Epithelial cell of proximal tubule (primary cell): ENCODE data around the gene ATP6V1B1. TPM values are rescaled to one million over a fixed set of nuclear protein-coding genes. Genes with fewer than 3 reads are reported as not detected.

Experiments
- DNase-seq: peaks from one replicate; pipeline ENCODE4 v3.0.0-alpha.2; 2011; ENCODE audit warnings: low read depth
- H3K4me3 ChIP-seq: 2 replicates; pipeline ENCODE4 v1.5.1; 2011; ENCODE audit warnings: low read depth, mild to moderate bottlenecking, low read length
- CTCF ChIP-seq: conservative IDR thresholded peaks from 2 replicates; pipeline ENCODE4 v1.5.1; 2012; ENCODE audit warnings: low read depth, mild to moderate bottlenecking, low read length
- total RNA-seq: library from RNA; depleted of rRNA; stranded (reverse); fragments of >200 nt; gene quantifications from 2 replicates; pipeline ENCODE4 v1.2.3, GENCODE V29; 2015

Gene ATP6V1B1
- total RNA-seq, 1 donor from 2014 or later, result 0.81 TPM

- TF ChIP-seq CTCF, result no peak
- H3K4me3 ChIP-seq, result no peak overlapping the region
- DNase-seq, result no peak
These were observed 14.7 kb upstream of the ATP6V1B1 start for GRCh38 chr2:70921031-70921430.

GRCh38 chr2:70921839-70922234 lies 13.9 kb upstream of the ATP6V1B1 start:
- TF ChIP-seq CTCF, result no peak
- H3K4me3 ChIP-seq, result no peak overlapping the region
- no peak for DNase-seq

GRCh38 chr2:70922235-70923234 lies 13.2 kb upstream of the ATP6V1B1 start:
- DNase-seq, result no peak
- no peak for TF ChIP-seq CTCF
- no peak overlapping the region for H3K4me3 ChIP-seq

GRCh38 chr2:70923378-70924015 lies 12.2 kb upstream of the ATP6V1B1 start:
- TF ChIP-seq CTCF, result peak; percentile 37
- no peak for DNase-seq
- H3K4me3 ChIP-seq, result no peak overlapping the region

- no peak for TF ChIP-seq CTCF
- no peak overlapping the region for H3K4me3 ChIP-seq
- no peak for DNase-seq
These were observed 9.7 kb upstream of the ATP6V1B1 start for GRCh38 chr2:70926042-70926441.

GRCh38 chr2:70927138-70927537 lies 8.6 kb upstream of the ATP6V1B1 start:
- TF ChIP-seq CTCF, result no peak
- no peak for DNase-seq

GRCh38 chr2:70927641-70928040 lies 8.1 kb upstream of the ATP6V1B1 start:
- no peak for TF ChIP-seq CTCF
- no peak for DNase-seq

More at GRCh38 chr2:70927138-70927537, 8.6 kb upstream of the ATP6V1B1 start:
- H3K4me3 ChIP-seq, result no peak overlapping the region

More at GRCh38 chr2:70927641-70928040, 8.1 kb upstream of the ATP6V1B1 start:
- no peak overlapping the region for H3K4me3 ChIP-seq
